DND-41 (cell line): ENCODE results near the gene GRID1.

Source experiments
- ATAC-seq: fragments of 200-7000 bp; cut with Tn5 transposase; 3 replicates; pipeline ENCODE4 v1.9.1; 2021; ENCODE audit warnings: low read depth; ENCODE audit not compliant: insufficient read depth
- DNase-seq: peaks from one replicate; pipeline ENCODE4 v3.0.0-alpha.2; 2020
- H2AFZ ChIP-seq: 2 replicates; pipeline ENCODE4 v1.6.0; 2012; ENCODE audit warnings: low read depth, low read length
- H3K27ac ChIP-seq: 2 replicates; pipeline ENCODE4 v1.5.1; 2012; ENCODE audit warnings: low read length, inconsistent platforms
- H3K27me3 ChIP-seq: fragments of 200-600 bp; sonication (generic); 2 replicates; pipeline ENCODE4 v1.6.0; 2012; ENCODE audit warnings: low read length, mild to moderate bottlenecking, inconsistent platforms; ENCODE audit not compliant: insufficient read depth, poor library complexity
- H3K36me3 ChIP-seq: 2 replicates; pipeline ENCODE4 v1.5.1; 2012; ENCODE audit warnings: low read length, inconsistent platforms; ENCODE audit not compliant: insufficient read depth
- H3K4me1 ChIP-seq: 2 replicates; pipeline ENCODE4 v1.5.1; 2012; ENCODE audit warnings: mild to moderate bottlenecking, low read length; ENCODE audit not compliant: insufficient read depth
- H3K4me2 ChIP-seq: 2 replicates; pipeline ENCODE4 v1.6.0; 2012; ENCODE audit warnings: mild to moderate bottlenecking, moderate library complexity, low read length, inconsistent platforms; ENCODE audit not compliant: insufficient read depth
- H3K4me3 ChIP-seq, 2 experiments: fragments of 200-600 bp in 1 of 2; shearing (Covaris generic) in 1 of 2; 2 replicates each; pipeline ENCODE4 v1.5.1; 2012 to 2016; ENCODE audit warnings: inconsistent platforms in 2 of 2, low read length in 2 of 2, mild to moderate bottlenecking in 2 of 2, low read depth in 1 of 2, moderate library complexity in 1 of 2
- H3K79me2 ChIP-seq: 2 replicates; pipeline ENCODE4 v1.6.0; 2012; ENCODE audit warnings: low read length, inconsistent platforms; ENCODE audit not compliant: insufficient read depth
- H3K9ac ChIP-seq: 2 replicates; pipeline ENCODE4 v1.6.0; 2012; ENCODE audit warnings: low read depth, mild to moderate bottlenecking, inconsistent platforms, low read length, moderate library complexity
- H3K9me3 ChIP-seq: 2 replicates; pipeline ENCODE4 v1.5.1; 2012; ENCODE audit warnings: low read length, moderate library complexity, mild to moderate bottlenecking, inconsistent platforms; ENCODE audit not compliant: insufficient read depth, severe bottlenecking
- H4K20me1 ChIP-seq: 2 replicates; pipeline ENCODE4 v1.6.0; 2012; ENCODE audit warnings: low read length; ENCODE audit not compliant: insufficient read depth
- EZH2 ChIP-seq: IDR thresholded peaks from 3 replicates; pipeline ENCODE4 v1.6.1; 2012; ENCODE audit warnings: borderline replicate concordance, low read depth, mild to moderate bottlenecking, moderate library complexity, low read length, inconsistent platforms; ENCODE audit not compliant: severe bottlenecking
- TF ChIP-seq, protein P1 (sequence below): IDR thresholded peaks from 2 replicates; pipeline ENCODE4 v1.5.1; 2012; ENCODE audit warnings: borderline replicate concordance, low read length, moderate library complexity, mild to moderate bottlenecking; ENCODE audit not compliant: poor library complexity, severe bottlenecking; ENCODE audit errors: extremely low read depth

The GRID1 gene

DNA sequence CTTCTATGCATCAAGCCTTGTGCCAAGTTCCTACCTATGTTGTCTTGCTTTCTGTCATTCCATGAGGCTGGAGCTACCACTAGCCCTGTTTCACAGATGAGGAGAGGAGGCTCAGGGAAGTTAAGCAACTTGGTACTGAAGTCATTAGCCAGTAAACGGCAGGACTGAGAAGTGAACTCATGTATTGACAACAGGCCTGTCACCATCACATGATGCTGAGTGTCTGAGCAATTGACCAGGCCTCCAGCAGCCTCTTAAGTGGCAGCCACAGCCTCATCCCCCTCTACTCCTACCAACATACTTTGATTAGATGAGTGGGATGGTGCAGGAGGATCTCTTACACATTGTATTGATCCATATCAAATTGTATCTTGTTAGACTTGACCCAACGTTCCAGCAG, 317.6 kb downstream of the GRID1 start:
- ATAC-seq, result no peak
- H2AFZ ChIP-seq, result no peak overlapping the region

DNA sequence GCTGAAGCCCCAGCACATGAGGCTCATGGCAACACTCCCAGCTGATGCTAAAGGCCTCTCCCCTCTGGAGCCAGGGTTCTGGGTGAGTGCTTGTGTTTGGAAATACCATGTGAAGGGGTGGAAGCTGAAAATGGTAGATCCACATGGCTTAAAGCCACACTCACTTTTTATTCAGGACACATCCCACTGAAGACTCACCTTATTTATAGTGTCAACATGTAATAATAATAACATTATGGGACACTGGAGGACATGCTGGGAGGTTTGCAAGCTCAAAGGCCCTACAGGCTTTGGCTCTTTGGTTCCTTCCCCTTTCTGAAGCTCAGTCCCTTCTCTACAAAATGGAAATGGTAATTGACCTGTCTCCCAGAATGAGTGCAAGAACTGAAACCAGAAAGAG, 318.0 kb downstream of the GRID1 start:
- Histone ChIP-seq H4K20me1 (no peaks in the 10 kb centered on the region), H3K4me1 (peaks cover 12% of the 10 kb centered on the region), H3K27ac (no peak overlapping the region), H3K4me3 (no peak overlapping the region), H3K27me3 (peaks cover 3% of the 10 kb centered on the region), H3K79me2 (no peaks in the 10 kb centered on the region), H3K36me3 (no peaks in the 10 kb centered on the region), H3K9ac (no peak overlapping the region), H3K4me2 (no peak overlapping the region), H2AFZ (no peak overlapping the region), H3K9me3 (no peaks in the 10 kb centered on the region)
- TF ChIP-seq EZH2, result no peak
- TF ChIP-seq, protein P1, sequence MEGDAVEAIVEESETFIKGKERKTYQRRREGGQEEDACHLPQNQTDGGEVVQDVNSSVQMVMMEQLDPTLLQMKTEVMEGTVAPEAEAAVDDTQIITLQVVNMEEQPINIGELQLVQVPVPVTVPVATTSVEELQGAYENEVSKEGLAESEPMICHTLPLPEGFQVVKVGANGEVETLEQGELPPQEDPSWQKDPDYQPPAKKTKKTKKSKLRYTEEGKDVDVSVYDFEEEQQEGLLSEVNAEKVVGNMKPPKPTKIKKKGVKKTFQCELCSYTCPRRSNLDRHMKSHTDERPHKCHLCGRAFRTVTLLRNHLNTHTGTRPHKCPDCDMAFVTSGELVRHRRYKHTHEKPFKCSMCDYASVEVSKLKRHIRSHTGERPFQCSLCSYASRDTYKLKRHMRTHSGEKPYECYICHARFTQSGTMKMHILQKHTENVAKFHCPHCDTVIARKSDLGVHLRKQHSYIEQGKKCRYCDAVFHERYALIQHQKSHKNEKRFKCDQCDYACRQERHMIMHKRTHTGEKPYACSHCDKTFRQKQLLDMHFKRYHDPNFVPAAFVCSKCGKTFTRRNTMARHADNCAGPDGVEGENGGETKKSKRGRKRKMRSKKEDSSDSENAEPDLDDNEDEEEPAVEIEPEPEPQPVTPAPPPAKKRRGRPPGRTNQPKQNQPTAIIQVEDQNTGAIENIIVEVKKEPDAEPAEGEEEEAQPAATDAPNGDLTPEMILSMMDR, result no peak
- ATAC-seq, result no peak
- no peak for DNase-seq

More for the DNA sequence above, 317.6 kb downstream of the GRID1 start:
- peaks cover 12% of the 10 kb centered on the region for H3K4me1 ChIP-seq
- no peak for DNase-seq
- H3K9ac ChIP-seq, result no peak overlapping the region
- H4K20me1 ChIP-seq, result no peaks in the 10 kb centered on the region
- TF ChIP-seq EZH2, result no peak
- TF ChIP-seq, protein P1, result no peak
- no peak overlapping the region for H3K27ac ChIP-seq
- H3K9me3 ChIP-seq, result no peaks in the 10 kb centered on the region
- H3K4me3 ChIP-seq, result no peak overlapping the region
- no peaks in the 10 kb centered on the region for H3K36me3 ChIP-seq
- H3K79me2 ChIP-seq, result no peaks in the 10 kb centered on the region
- no peak overlapping the region for H3K4me2 ChIP-seq
- H3K27me3 ChIP-seq, result peaks cover 3% of the 10 kb centered on the region

DNA sequence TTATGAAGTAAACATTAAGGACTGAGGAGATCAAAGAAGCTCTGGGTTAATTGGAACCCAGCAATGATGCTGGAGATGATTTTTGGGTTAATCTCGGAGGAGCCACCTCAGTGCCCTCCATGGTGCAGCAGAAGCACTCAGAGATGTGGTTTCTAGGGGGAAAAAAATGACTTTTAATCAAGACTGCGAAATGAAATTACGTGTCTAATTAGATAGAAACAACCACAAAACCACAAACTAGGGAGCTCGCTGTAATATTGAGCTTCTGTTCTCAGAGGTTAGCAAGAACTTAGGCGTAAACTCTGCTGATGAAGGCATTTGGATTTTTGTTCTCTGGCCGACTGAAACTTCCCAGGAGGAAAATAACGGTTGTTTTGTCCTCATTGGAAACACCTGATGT, 319.0 kb downstream of the GRID1 start:
- H3K4me3 ChIP-seq, result no peak overlapping the region
- H3K27me3 ChIP-seq, result peaks cover 3% of the 10 kb centered on the region
- ATAC-seq, result peak; percentile 70
- H2AFZ ChIP-seq, result no peak overlapping the region
- no peak overlapping the region for H3K9ac ChIP-seq
- H3K27ac ChIP-seq, result no peak overlapping the region
- peaks cover 12% of the 10 kb centered on the region for H3K4me1 ChIP-seq
- TF ChIP-seq, protein P1, result no peak
- TF ChIP-seq EZH2, result no peak
- no peaks in the 10 kb centered on the region for H3K79me2 ChIP-seq
- no peaks in the 10 kb centered on the region for H4K20me1 ChIP-seq
- no peaks in the 10 kb centered on the region for H3K36me3 ChIP-seq
- H3K4me2 ChIP-seq, result no peak overlapping the region
- H3K9me3 ChIP-seq, result no peaks in the 10 kb centered on the region
- no peak for DNase-seq

DNA sequence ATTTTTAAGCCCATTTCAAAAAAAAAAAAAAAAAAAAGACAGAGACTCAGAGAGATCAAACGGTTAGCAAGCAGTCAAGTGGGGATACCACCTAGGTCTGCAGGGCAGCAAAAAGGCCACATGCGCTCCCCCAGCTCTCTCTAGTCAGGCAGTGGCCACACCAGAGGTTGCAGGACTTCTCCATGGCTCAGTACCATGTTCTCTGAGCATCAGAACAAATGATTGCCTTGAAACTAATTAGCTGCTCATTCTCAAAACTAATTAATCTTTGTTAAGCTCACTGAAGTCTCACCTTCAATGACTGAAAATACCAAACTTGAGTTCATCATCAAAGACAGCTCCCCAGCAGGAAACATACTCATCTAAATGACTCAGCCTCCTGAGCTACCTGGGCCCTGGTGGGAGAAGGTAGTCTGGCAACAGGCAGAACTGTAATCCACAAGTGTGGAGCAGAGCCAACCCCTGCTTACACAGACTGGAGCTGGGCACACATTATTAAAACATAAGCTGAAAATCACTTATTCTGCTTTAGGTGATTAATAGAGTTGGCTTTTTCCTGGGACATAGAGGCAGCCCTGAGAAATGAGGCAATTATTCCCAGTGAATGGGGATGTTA, 319.6 kb downstream of the GRID1 start:
- H3K27ac ChIP-seq, result no peak overlapping the region
- H3K9ac ChIP-seq, result no peak overlapping the region
- no peak overlapping the region for H3K4me2 ChIP-seq
- no peak for ATAC-seq
- no peak overlapping the region for H2AFZ ChIP-seq
- no peaks in the 10 kb centered on the region for H3K9me3 ChIP-seq
- H4K20me1 ChIP-seq, result no peaks in the 10 kb centered on the region
- H3K27me3 ChIP-seq, result peaks cover 3% of the 10 kb centered on the region
- no peak for DNase-seq
- TF ChIP-seq, protein P1, result no peak
- TF ChIP-seq EZH2, result no peak
- H3K4me1 ChIP-seq, result peaks cover 12% of the 10 kb centered on the region
- no peaks in the 10 kb centered on the region for H3K79me2 ChIP-seq
- no peak overlapping the region for H3K4me3 ChIP-seq
- no peaks in the 10 kb centered on the region for H3K36me3 ChIP-seq
